ENCODE measurements around the gene LSAMP. TPM values are rescaled to one million over a fixed set of nuclear protein-coding genes. Genes with fewer than 3 reads are reported as not detected.

The LSAMP gene
- total RNA-seq, 4 donors from 2014 or later, result 1.2 to 3.0 (median 1.8) TPM

- Histone ChIP-seq H3K4me1 (peaks cover 0 to 9% (median 3%) of the 10 kb centered on the region in 4 donors), H3K27me3 (no peaks in the 10 kb centered on the region), H3K9me3 (no peaks in the 10 kb centered on the region), H3K27ac (replicated peaks in 1 of 4) (no peak overlapping the region), H3K36me3 (no peaks in the 10 kb centered on the region), H3K4me3 (no peak overlapping the region)
- intact Hi-C loops (cut with DNase I), result no loop called here
- no peak for TF ChIP-seq POLR2A (IDR thresholded peaks at IDR 0.05; ENCODE audit: low read depth)
- TF ChIP-seq POLR2AphosphoS5 (IDR thresholded peaks at IDR 0.05), result no peak
- TF ChIP-seq EP300 (IDR thresholded peaks at IDR 0.05), result no peak
- TF ChIP-seq, protein P1, sequence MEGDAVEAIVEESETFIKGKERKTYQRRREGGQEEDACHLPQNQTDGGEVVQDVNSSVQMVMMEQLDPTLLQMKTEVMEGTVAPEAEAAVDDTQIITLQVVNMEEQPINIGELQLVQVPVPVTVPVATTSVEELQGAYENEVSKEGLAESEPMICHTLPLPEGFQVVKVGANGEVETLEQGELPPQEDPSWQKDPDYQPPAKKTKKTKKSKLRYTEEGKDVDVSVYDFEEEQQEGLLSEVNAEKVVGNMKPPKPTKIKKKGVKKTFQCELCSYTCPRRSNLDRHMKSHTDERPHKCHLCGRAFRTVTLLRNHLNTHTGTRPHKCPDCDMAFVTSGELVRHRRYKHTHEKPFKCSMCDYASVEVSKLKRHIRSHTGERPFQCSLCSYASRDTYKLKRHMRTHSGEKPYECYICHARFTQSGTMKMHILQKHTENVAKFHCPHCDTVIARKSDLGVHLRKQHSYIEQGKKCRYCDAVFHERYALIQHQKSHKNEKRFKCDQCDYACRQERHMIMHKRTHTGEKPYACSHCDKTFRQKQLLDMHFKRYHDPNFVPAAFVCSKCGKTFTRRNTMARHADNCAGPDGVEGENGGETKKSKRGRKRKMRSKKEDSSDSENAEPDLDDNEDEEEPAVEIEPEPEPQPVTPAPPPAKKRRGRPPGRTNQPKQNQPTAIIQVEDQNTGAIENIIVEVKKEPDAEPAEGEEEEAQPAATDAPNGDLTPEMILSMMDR (IDR thresholded peaks at IDR 0.05), result no peak
- WGBS, result 62% methylated on average over 3 of the region's 3 CpGs
- DNase-seq (ENCODE audit: extremely low spot score), result no peak
Observed at GRCh38 chr3:115996420-115997108, 448.7 kb downstream of the LSAMP start.

DNA sequence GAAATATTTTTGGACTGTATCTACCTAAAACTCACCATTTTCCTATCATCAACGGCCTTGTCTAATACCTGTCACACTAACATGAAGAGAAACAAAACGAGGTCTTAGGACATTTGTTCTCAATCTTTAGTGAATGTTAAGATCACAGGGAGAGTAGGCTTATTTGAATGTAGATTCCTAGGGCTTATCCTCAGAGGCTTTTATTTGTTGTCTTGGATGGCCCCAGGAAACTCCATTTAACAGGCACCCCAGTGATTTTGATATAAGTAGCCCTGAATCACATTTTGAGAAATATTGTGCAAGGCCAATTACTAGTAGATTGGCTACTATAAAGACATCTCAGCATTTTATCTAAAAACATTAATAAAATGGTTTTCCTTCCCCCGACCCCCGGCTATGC is 454.6 kb downstream of the LSAMP start:
- no peaks in the 10 kb centered on the region for H3K4me1 ChIP-seq
- WGBS, result 70% methylated on average over 4 of the region's 4 CpGs
- no peak overlapping the region for H3K27ac ChIP-seq (replicated peaks in 1 of 4)
- no peaks in the 10 kb centered on the region for H3K27me3 ChIP-seq
- H3K9me3 ChIP-seq, result no peaks in the 10 kb centered on the region
- no peak overlapping the region for H3K4me3 ChIP-seq
- no peaks in the 10 kb centered on the region for H3K36me3 ChIP-seq
- intact Hi-C loops (cut with DNase I), result no loop called here
- DNase-seq (ENCODE audit: extremely low spot score), result no peak
- no peak for TF ChIP-seq POLR2AphosphoS5 (IDR thresholded peaks at IDR 0.05)
- TF ChIP-seq, protein P1 (IDR thresholded peaks at IDR 0.05), result no peak
- no peak for TF ChIP-seq EP300 (IDR thresholded peaks at IDR 0.05)
- TF ChIP-seq POLR2A (IDR thresholded peaks at IDR 0.05; ENCODE audit: low read depth), result no peak

GRCh38 chr3:115989684-115990421 is 455.4 kb downstream of the LSAMP start:
- Histone ChIP-seq H3K36me3 (no peaks in the 10 kb centered on the region), H3K9me3 (no peaks in the 10 kb centered on the region), H3K4me1 (no peaks in the 10 kb centered on the region), H3K27ac (replicated peaks in 1 of 4) (no peak overlapping the region), H3K27me3 (no peaks in the 10 kb centered on the region), H3K4me3 (no peak overlapping the region)
- 74% methylated on average over 5 of the region's 5 CpGs for WGBS
- intact Hi-C loops (cut with DNase I), result no loop called here
- no peak for DNase-seq (ENCODE audit: extremely low spot score)
- no peak for TF ChIP-seq EP300 (IDR thresholded peaks at IDR 0.05)
- TF ChIP-seq POLR2AphosphoS5 (IDR thresholded peaks at IDR 0.05), result no peak
- TF ChIP-seq POLR2A (IDR thresholded peaks at IDR 0.05; ENCODE audit: low read depth), result no peak
- TF ChIP-seq, protein P1 (IDR thresholded peaks at IDR 0.05), result no peak

DNA sequence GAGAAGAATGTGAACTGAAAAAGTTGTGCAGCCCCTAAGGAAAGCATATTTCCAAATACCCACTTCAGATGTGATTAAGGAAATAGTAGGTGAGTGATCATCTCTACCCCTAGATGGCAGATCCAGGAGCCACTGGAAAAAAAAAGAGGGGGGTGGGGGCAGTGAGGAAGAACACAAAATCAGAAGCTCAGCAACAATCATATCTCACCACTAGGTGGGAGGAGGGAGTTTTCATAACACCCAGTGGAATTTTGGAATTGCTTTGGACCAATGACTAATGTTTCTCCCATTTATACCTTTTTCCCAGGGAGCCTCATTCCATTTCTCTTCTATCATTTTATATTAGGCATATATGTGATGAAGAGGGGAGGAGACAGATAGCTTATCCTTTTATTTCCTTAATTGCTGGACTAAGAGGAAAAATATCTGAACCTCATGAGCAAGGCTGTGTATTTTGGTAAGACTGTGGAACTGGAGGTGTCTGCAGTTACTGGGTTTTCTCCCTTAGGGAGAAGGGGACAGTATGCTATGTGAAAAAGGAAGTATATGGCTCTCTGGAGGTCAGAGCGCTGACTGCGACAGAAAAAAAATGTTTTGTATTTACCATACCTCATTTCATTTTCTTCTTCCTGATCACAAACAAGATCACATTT is 458.6 kb downstream of the LSAMP start:
- 71% methylated on average over 2 of the region's 2 CpGs for WGBS
- no peaks in the 10 kb centered on the region for H3K4me1 ChIP-seq
- TF ChIP-seq POLR2A (IDR thresholded peaks at IDR 0.05; ENCODE audit: low read depth), result no peak
- TF ChIP-seq EP300 (IDR thresholded peaks at IDR 0.05), result no peak
- TF ChIP-seq, protein P1 (IDR thresholded peaks at IDR 0.05), result no peak
- no peak for TF ChIP-seq POLR2AphosphoS5 (IDR thresholded peaks at IDR 0.05)
- H3K4me3 ChIP-seq, result no peak overlapping the region
- H3K27me3 ChIP-seq, result no peaks in the 10 kb centered on the region
- H3K27ac ChIP-seq (replicated peaks in 1 of 4), result no peak overlapping the region
- no peaks in the 10 kb centered on the region for H3K9me3 ChIP-seq
- H3K36me3 ChIP-seq, result no peaks in the 10 kb centered on the region
- intact Hi-C loops (cut with DNase I), result no loop called here
- no peak for DNase-seq (ENCODE audit: extremely low spot score)

All from esophagus muscularis mucosa (tissue), 4 donors.